ENCODE data around the gene SLC17A9.

DNA sequence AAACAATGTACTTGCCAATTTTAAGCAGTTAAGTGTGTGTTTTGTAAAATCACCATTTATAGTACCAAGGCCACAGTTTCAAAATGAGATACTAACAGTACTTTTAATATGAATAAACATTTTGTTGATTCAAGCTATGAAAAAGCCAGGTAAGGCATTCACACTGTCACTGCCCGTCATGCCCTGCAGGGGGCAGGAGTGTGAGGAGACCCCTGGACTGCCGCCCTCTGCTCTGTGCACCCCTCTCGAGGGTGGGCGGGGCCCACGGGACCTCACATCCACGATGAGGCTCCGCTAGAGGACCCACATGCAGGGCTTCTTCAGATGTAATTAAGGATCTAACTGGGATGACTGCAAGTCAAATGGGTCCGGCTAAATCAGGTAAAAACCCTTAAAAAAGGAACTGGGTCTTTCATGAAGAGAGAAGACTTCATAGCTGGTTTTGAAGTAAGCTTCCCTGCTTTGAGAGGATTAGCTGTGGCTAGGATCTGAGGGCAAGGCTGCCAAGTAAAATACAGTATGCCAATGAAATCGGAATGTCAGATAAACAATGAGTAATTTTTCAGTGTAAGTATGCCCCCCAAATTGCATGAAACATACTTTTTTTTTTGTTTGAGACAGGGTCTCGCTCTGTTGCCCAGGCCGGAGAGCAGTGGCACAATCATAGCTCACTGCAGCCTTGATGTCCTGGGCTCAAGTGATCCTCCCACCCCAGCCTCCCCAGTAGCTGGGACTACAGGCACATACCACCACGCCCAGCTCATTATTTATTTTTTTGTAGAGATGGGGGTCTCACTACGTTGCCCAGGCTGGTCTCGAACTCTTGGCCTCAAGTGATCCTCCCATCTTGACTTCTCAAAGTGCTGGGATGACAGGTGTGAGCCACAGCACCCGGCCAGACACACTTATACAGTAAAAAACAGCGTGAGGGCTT, 44.9 kb upstream of the SLC17A9 start:
- no peak for TF ChIP-seq EZH2 (IDR thresholded peaks at IDR 0.05; ENCODE audit: borderline replicate concordance, insufficient read depth, low read depth, low read length, poor library complexity, severe bottlenecking)
- TF ChIP-seq, protein P1, sequence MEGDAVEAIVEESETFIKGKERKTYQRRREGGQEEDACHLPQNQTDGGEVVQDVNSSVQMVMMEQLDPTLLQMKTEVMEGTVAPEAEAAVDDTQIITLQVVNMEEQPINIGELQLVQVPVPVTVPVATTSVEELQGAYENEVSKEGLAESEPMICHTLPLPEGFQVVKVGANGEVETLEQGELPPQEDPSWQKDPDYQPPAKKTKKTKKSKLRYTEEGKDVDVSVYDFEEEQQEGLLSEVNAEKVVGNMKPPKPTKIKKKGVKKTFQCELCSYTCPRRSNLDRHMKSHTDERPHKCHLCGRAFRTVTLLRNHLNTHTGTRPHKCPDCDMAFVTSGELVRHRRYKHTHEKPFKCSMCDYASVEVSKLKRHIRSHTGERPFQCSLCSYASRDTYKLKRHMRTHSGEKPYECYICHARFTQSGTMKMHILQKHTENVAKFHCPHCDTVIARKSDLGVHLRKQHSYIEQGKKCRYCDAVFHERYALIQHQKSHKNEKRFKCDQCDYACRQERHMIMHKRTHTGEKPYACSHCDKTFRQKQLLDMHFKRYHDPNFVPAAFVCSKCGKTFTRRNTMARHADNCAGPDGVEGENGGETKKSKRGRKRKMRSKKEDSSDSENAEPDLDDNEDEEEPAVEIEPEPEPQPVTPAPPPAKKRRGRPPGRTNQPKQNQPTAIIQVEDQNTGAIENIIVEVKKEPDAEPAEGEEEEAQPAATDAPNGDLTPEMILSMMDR (IDR thresholded peaks at IDR 0.05) = peak; percentile 82

All from B cell (primary cell).